GM23338 (cell line): ENCODE results near the gene TLNRD1. TPM values are rescaled to one million over a fixed set of nuclear protein-coding genes. Genes with fewer than 3 reads are reported as not detected.

Source experiments
- ATAC-seq: fragments of 200-7000 bp; cut with Tn5 transposase; 3 replicates; pipeline ENCODE4 v1.9.1; 2020
- DNase-seq: peaks from one replicate; pipeline ENCODE4 v3.0.0-alpha.2; 2015; ENCODE audit warnings: low spot score
- H2AFZ ChIP-seq: fragments of 200-600 bp; sonication (generic); 2 replicates; pipeline ENCODE4 v1.8.0; 2016; ENCODE audit warnings: antibody characterized with exemption, mild to moderate bottlenecking, moderate library complexity
- H3F3A ChIP-seq: fragments of 200-600 bp; sonication (generic); replicated peaks from 2 replicates; pipeline ENCODE4 v1.8.0; 2017; ENCODE audit warnings: antibody characterized with exemption, mixed run types, low read depth
- H3K27ac ChIP-seq: fragments of 200-600 bp; sonication (generic); 2 replicates; pipeline ENCODE4 v1.6.1; 2016; ENCODE audit warnings: low read depth
- H3K27me3 ChIP-seq: fragments of 200-600 bp; sonication (generic); 2 replicates; pipeline ENCODE4 v1.8.0; 2016; ENCODE audit warnings: mild to moderate bottlenecking, mixed run types, moderate library complexity; ENCODE audit not compliant: insufficient read depth
- H3K36me3 ChIP-seq: fragments of 200-600 bp; sonication (generic); 2 replicates; pipeline ENCODE4 v1.8.0; 2016; ENCODE audit warnings: mild to moderate bottlenecking; ENCODE audit not compliant: insufficient read depth
- H3K4me1 ChIP-seq: fragments of 200-600 bp; sonication (generic); 2 replicates; pipeline ENCODE4 v1.8.0; 2016; ENCODE audit warnings: mild to moderate bottlenecking, moderate library complexity; ENCODE audit not compliant: insufficient read depth
- H3K4me2 ChIP-seq: fragments of 200-600 bp; sonication (generic); 2 replicates; pipeline ENCODE4 v1.7.1; 2017; ENCODE audit warnings: mixed run types
- H3K4me3 ChIP-seq: fragments of 200-600 bp; sonication (generic); 2 replicates; pipeline ENCODE4 v1.6.1; 2016; ENCODE audit warnings: mixed run types
- H3K79me2 ChIP-seq: fragments of 200-600 bp; sonication (generic); replicated peaks from 2 replicates; pipeline ENCODE4 v1.8.0; 2017; ENCODE audit warnings: mild to moderate bottlenecking; ENCODE audit not compliant: insufficient read depth
- H3K9me2 ChIP-seq: fragments of 200-600 bp; sonication (generic); 2 replicates; pipeline ENCODE4 v1.8.0; 2017; ENCODE audit not compliant: insufficient read depth
- H4K20me1 ChIP-seq: fragments of 200-600 bp; sonication (generic); replicated peaks from 2 replicates; pipeline ENCODE4 v1.8.0; 2017; ENCODE audit warnings: mild to moderate bottlenecking; ENCODE audit not compliant: insufficient read depth
- H3K27ac Mint-ChIP-seq: 2 replicates; pipeline ENCODE4 v1.8.0; 2020; ENCODE audit warnings: inconsistent platforms, mild to moderate bottlenecking, moderate library complexity, mixed read lengths
- H3K27me3 Mint-ChIP-seq: 3 replicates; pipeline ENCODE4 v1.8.0; 2022; ENCODE audit warnings: low read depth, mild to moderate bottlenecking, moderate library complexity, mixed read lengths, inconsistent platforms; ENCODE audit not compliant: insufficient read depth, poor library complexity
- H3K36me3 Mint-ChIP-seq: 3 replicates; pipeline ENCODE4 v1.8.0; 2021; ENCODE audit warnings: low read depth, mild to moderate bottlenecking, inconsistent platforms, moderate library complexity, mixed read lengths
- H3K4me1 Mint-ChIP-seq: 3 replicates; pipeline ENCODE4 v1.8.0; 2020; ENCODE audit warnings: mild to moderate bottlenecking, inconsistent platforms, mixed read lengths
- H3K4me3 Mint-ChIP-seq: 3 replicates; pipeline ENCODE4 v1.8.0; 2021; ENCODE audit warnings: moderate library complexity, mild to moderate bottlenecking, inconsistent platforms, mixed read lengths
- H3K9me3 Mint-ChIP-seq: 3 replicates; pipeline ENCODE4 v1.8.0; 2020; ENCODE audit warnings: moderate library complexity, mild to moderate bottlenecking, inconsistent platforms, mixed read lengths
- CTCF ChIP-seq, 2 experiments: fragments of 200-600 bp in 1 of 2; sonication (generic) in 1 of 2; conservative IDR thresholded peaks; 2 replicates each; pipeline versions ENCODE4 v1.5.1 to v1.6.1; 2016 to 2017; ENCODE audit warnings: antibody characterized with exemption in 2 of 2, low read depth in 2 of 2, mild to moderate bottlenecking in 2 of 2, moderate library complexity in 1 of 2
- ETS1 ChIP-seq: IDR thresholded peaks from 2 replicates; pipeline ENCODE4 v1.6.1; 2016; ENCODE audit warnings: antibody characterized with exemption
- EZH2 ChIP-seq: fragments of 200-600 bp; sonication (generic); IDR thresholded peaks from one replicate; pipeline ENCODE4 v1.8.0; 2017; ENCODE audit warnings: antibody characterized with exemption, mild to moderate bottlenecking, low read depth; ENCODE audit not compliant: unreplicated experiment
- EZH2phosphoT487 ChIP-seq: fragments of 200-600 bp; sonication (generic); IDR thresholded peaks from one replicate; pipeline ENCODE4 v1.8.1; 2018; ENCODE audit warnings: antibody characterized with exemption; ENCODE audit not compliant: unreplicated experiment
- JUNB ChIP-seq: IDR thresholded peaks from one replicate; pipeline ENCODE4 v1.6.1; 2016; ENCODE audit warnings: antibody characterized with exemption; ENCODE audit not compliant: unreplicated experiment
- NANOG ChIP-seq: IDR thresholded peaks from 2 replicates; pipeline ENCODE4 v1.6.1; 2016; ENCODE audit warnings: antibody characterized with exemption, borderline replicate concordance
- POLR2AphosphoS5 ChIP-seq: IDR thresholded peaks from 2 replicates; pipeline ENCODE4 v1.6.1; 2016; ENCODE audit warnings: antibody characterized with exemption, low read depth
- REST ChIP-seq: IDR thresholded peaks from one replicate; pipeline ENCODE4 v1.6.1; 2018; ENCODE audit warnings: antibody characterized with exemption; ENCODE audit not compliant: unreplicated experiment
- STAT1 ChIP-seq: IDR thresholded peaks from one replicate; pipeline ENCODE4 v1.6.1; 2016; ENCODE audit warnings: antibody characterized with exemption; ENCODE audit not compliant: unreplicated experiment
- ZNF114 ChIP-seq: fragments of 250-450 bp; sonication (Bioruptor Pico); IDR thresholded peaks from 2 replicates; pipeline ENCODE4 v1.5.0; 2020; ENCODE audit warnings: mild to moderate bottlenecking, moderate library complexity
- ZNF331 ChIP-seq: fragments of 250-450 bp; sonication (Bioruptor Pico); IDR thresholded peaks from 2 replicates; pipeline ENCODE4 v1.5.0; 2020; ENCODE audit warnings: low read depth, mild to moderate bottlenecking, moderate library complexity
- polyA plus RNA-seq: library from polyadenylated mRNA; unstranded; fragments of >200 nt; fragmentation: Nextera tagmentation; extraction: Ambion mirVana; gene quantifications from 2 replicates; pipeline ENCODE4 v1.2.1, GENCODE V29; 2016
- total RNA-seq: library from RNA; depleted of rRNA; stranded (reverse); fragments of >200 nt; shearing (Covaris generic); gene quantifications from 2 replicates; pipeline ENCODE4 v1.2.3, GENCODE V29; 2014

TLNRD1 gene
- total and polyA plus RNA-seq, 2 experiments from 2014 or later: 6.7 to 27.3 TPM

GRCh38 chr15:80974914-80975313, 25.8 kb upstream of the TLNRD1 start (continued):
- TF ChIP-seq NANOG (no peak), POLR2AphosphoS5 (no peak), ZNF114 (CRISPR knock-in tag) (no peak), CTCF (conservative IDR thresholded peaks at IDR 0.05; ENCODE audit: low read depth in 2 of 2) (no peak), REST (no peak), ETS1 (no peak), ZNF331 (CRISPR knock-in tag) (no peak), JUNB (no peak), STAT1 (no peak), EZH2 (no peak)

- Histone ChIP-seq H2AFZ (no peak overlapping the region), H3F3A (no peaks in the 10 kb centered on the region), H3K36me3 (peaks cover 12% of the 10 kb centered on the region), H3K27me3 (no peaks in the 10 kb centered on the region), H3K9me2 (no peaks in the 10 kb centered on the region), H4K20me1 (peaks cover 15% of the 10 kb centered on the region; the same call in 1 of the 2 replicates), H3K27ac (no peak overlapping the region), H3K4me3 (no peak overlapping the region), H3K4me2 (no peak overlapping the region), H3K79me2 (peaks cover 57% of the 10 kb centered on the region), H3K4me1 (peaks cover 4% of the 10 kb centered on the region; the same call in 1 of the 2 replicates)
- Mint-ChIP-seq H3K9me3 (no peaks in the 10 kb centered on the region), H3K36me3 (peaks cover 39% of the 10 kb centered on the region), H3K4me3 (no peak overlapping the region; the same call in 2 of the 3 replicates), H3K27me3 (peaks cover 11% of the 10 kb centered on the region), H3K27ac (0 out of 2 replicates have a peak overlapping the region, but pooled peaks have one; percentile 8), H3K4me1 (peaks cover 35% of the 10 kb centered on the region)
- DNase-seq: no peak
- no peak for ATAC-seq
- TF ChIP-seq CTCF (conservative IDR thresholded peaks at IDR 0.05; ENCODE audit: low read depth in 2 of 2): no peak
- TF ChIP-seq ZNF331 (CRISPR knock-in tag): no peak
- no peak for TF ChIP-seq EZH2phosphoT487
- no peak for TF ChIP-seq JUNB
Observed at GRCh38 chr15:80976851-80977250, 23.9 kb upstream of the TLNRD1 start.
